ENCODE data around the gene UBQLN4.

GRCh38 chr1:156003923-156004188, 49.7 kb downstream of the UBQLN4 start:
- no peak for TF ChIP-seq FOXM1 (IDR thresholded peaks at IDR 0.05; ENCODE audit: borderline replicate concordance)
- no peak for TF ChIP-seq FOXK2 (IDR thresholded peaks at IDR 0.05)
- no peak for TF ChIP-seq FOXA1 (IDR thresholded peaks at IDR 0.05)
- no peak for TF ChIP-seq SP1 (IDR thresholded peaks at IDR 0.05)
- TF ChIP-seq SUZ12 (IDR thresholded peaks at IDR 0.05): no peak
- TF ChIP-seq ARNT (IDR thresholded peaks at IDR 0.05): no peak
